ENCODE data around the gene LPGAT1.

DNA sequence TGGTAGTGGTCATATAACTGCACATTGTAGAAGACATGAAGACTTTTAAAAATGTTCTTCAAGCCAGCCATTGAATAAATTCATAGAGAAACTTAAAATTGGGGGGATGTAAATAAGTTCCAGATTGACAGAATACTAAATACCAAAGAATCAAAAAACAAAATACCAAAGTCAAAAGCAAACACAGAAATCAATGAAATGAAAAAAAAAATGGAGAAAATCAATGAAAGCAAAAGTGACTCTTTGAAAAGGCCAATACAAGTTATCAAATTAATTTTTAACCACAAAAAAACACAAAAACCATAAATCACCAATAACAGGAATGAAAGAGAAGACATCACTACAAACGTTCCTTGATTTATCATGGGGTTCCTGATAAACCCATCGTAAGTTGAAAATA, 25.6 kb downstream of the LPGAT1 start:
- no peak for TF ChIP-seq CTCF (IDR thresholded peaks at IDR 0.05; ENCODE audit: extremely low read depth in 1 of 2, insufficient read depth in 1 of 2, low read depth in 1 of 2, low read length in 2 of 2)
- TF ChIP-seq POLR2A (IDR thresholded peaks at IDR 0.05; ENCODE audit: low read depth, low read length), result no peak
- no peak for TF ChIP-seq POLR2AphosphoS5 (IDR thresholded peaks at IDR 0.05; ENCODE audit: insufficient read depth, low read depth, low read length)
